Liver (tissue), 9 donors: ENCODE results near the gene RHEB. TPM values are rescaled to one million over a fixed set of nuclear protein-coding genes. Genes with fewer than 3 reads are reported as not detected.

Source experiments
- DNase-seq: peaks from one replicate; pipeline ENCODE4 v3.0.0-alpha.2; 2017; ENCODE audit warnings: low spot score
- H3K27ac ChIP-seq, 2 donors: one replicate each; pipeline ENCODE4 v1.7.0; 2013; ENCODE audit warnings: inconsistent platforms in 2 of 2, low read length in 2 of 2, control low read depth in 1 of 2, low read depth in 1 of 2, mild to moderate bottlenecking in 1 of 2
- H3K27me3 ChIP-seq, 4 donors: one replicate each; pipeline versions ENCODE4 v1.6.1 to v1.7.0; 2013; ENCODE audit warnings: low read length in 3 of 4, inconsistent platforms in 1 of 4, mild to moderate bottlenecking in 1 of 4, moderate library complexity in 1 of 4; ENCODE audit not compliant: control insufficient read depth in 4 of 4, insufficient read depth in 4 of 4
- H3K36me3 ChIP-seq, 4 donors: one replicate each; pipeline versions ENCODE4 v1.6.1 to v1.7.0; 2013; ENCODE audit warnings: low read length in 3 of 4, mild to moderate bottlenecking in 3 of 4, low read depth in 1 of 4, moderate library complexity in 1 of 4; ENCODE audit not compliant: control insufficient read depth in 4 of 4, insufficient read depth in 3 of 4
- H3K4me1 ChIP-seq, 4 donors: one replicate each; pipeline versions ENCODE4 v1.6.1 to v1.7.0; 2013; ENCODE audit warnings: low read length in 3 of 4, mild to moderate bottlenecking in 3 of 4, moderate library complexity in 1 of 4; ENCODE audit not compliant: control insufficient read depth in 4 of 4, insufficient read depth in 4 of 4
- H3K4me3 ChIP-seq, 3 donors: one replicate each; pipeline versions ENCODE4 v1.6.1 to v1.7.0; 2013; ENCODE audit warnings: low read length in 3 of 3, control low read depth in 1 of 3, low read depth in 1 of 3, mild to moderate bottlenecking in 1 of 3
- H3K9ac ChIP-seq, 2 donors: one replicate each; pipeline ENCODE4 v1.7.0; 2013; ENCODE audit warnings: low read length in 2 of 2, mild to moderate bottlenecking in 2 of 2, moderate library complexity in 2 of 2, control low read depth in 1 of 2, low read depth in 1 of 2
- H3K9me3 ChIP-seq, 4 donors: one replicate each; pipeline versions ENCODE4 v1.6.1 to v1.7.0; 2013; ENCODE audit warnings: low read length in 3 of 4; ENCODE audit not compliant: control insufficient read depth in 4 of 4
- EGR1 ChIP-seq, 2 donors: IDR thresholded peaks; 2 replicates each; pipeline ENCODE4 v1.6.1; 2016 to 2018; ENCODE audit warnings: antibody characterized with exemption in 2 of 2, low read depth in 2 of 2
- FOXA1 ChIP-seq: IDR thresholded peaks from 2 replicates; pipeline ENCODE4 v1.6.1; 2016; ENCODE audit warnings: antibody characterized with exemption
- GABPA ChIP-seq, 2 donors: IDR thresholded peaks in 1 of 2; conservative IDR thresholded peaks in 1 of 2; 2 replicates each; pipeline ENCODE4 v1.6.1; 2016; ENCODE audit warnings: antibody characterized with exemption in 2 of 2, mild to moderate bottlenecking in 1 of 2, moderate library complexity in 1 of 2
- HNF4A ChIP-seq, 2 donors: conservative IDR thresholded peaks; 2 replicates each; pipeline ENCODE4 v1.6.1; 2016; ENCODE audit warnings: antibody characterized with exemption in 2 of 2, mild to moderate bottlenecking in 2 of 2
- NR2F2 ChIP-seq: IDR thresholded peaks from 2 replicates; pipeline ENCODE4 v1.6.1; 2016; ENCODE audit warnings: antibody characterized with exemption
- RAD21 ChIP-seq, 2 donors: IDR thresholded peaks; 2 replicates each; pipeline ENCODE4 v1.6.1; 2016; ENCODE audit warnings: antibody characterized with exemption in 2 of 2, mild to moderate bottlenecking in 2 of 2
- RXRA ChIP-seq, 2 donors: IDR thresholded peaks; 2 replicates each; pipeline ENCODE4 v1.6.1; 2017 to 2018; ENCODE audit warnings: antibody characterized with exemption in 2 of 2, mild to moderate bottlenecking in 1 of 2
- SP1 ChIP-seq: IDR thresholded peaks from 2 replicates; pipeline ENCODE4 v1.6.1; 2018; ENCODE audit warnings: antibody characterized with exemption, mild to moderate bottlenecking
- TAF1 ChIP-seq: conservative IDR thresholded peaks from 2 replicates; pipeline ENCODE4 v1.6.1; 2016; ENCODE audit warnings: antibody characterized with exemption, mild to moderate bottlenecking
- YY1 ChIP-seq: IDR thresholded peaks from 2 replicates; pipeline ENCODE4 v1.6.1; 2016; ENCODE audit warnings: antibody characterized with exemption, mild to moderate bottlenecking
- WGBS: extraction: QIAGEN DNeasy Blood & Tissue Kit; methylation state at CpG from one replicate; pipeline ENCODE4 v1.1.7; 2013; 5-methylcytosine and 5-hydroxymethylcytosine counted together
- polyA plus RNA-seq, 2 donors: library from polyadenylated mRNA; stranded (reverse) in 1 of 2; unstranded in 1 of 2; fragments of 200-250 nt in 1 of 2; fragments of >200 nt in 1 of 2; fragmentation: Nextera tagmentation in 1 of 2; extraction: Ambion mirVana in 1 of 2; gene quantifications; one replicate each; pipeline versions ENCODE4 v1.2.1 to v1.2.3, GENCODE V29; 2013 to 2015
- total RNA-seq, 2 donors: library from RNA; depleted of rRNA; stranded (reverse); fragments of >200 nt; gene quantifications; one replicate each; pipeline ENCODE4 v1.2.3, GENCODE V29; 2014
- TF ChIP-seq, protein P1 (sequence below): IDR thresholded peaks from 2 replicates; pipeline ENCODE4 v1.6.1; 2016; ENCODE audit warnings: antibody characterized with exemption
- TF ChIP-seq, protein P2 (sequence below): IDR thresholded peaks from 2 replicates; pipeline ENCODE4 v1.6.1; 2016; ENCODE audit warnings: antibody characterized with exemption
- TF ChIP-seq, protein P3 (sequence below): IDR thresholded peaks from 2 replicates; pipeline ENCODE4 v1.6.1; 2016; ENCODE audit warnings: antibody characterized with exemption, mild to moderate bottlenecking
- donor health status: healthy.
- donor health status: healthy.
- donor health status: healthy.
- donor health status: healthy.
- donor health status: healthy.

RHEB gene
- total and polyA plus RNA-seq, 4 donors = 29.5 to 59.0 (median 36.5) TPM

DNA sequence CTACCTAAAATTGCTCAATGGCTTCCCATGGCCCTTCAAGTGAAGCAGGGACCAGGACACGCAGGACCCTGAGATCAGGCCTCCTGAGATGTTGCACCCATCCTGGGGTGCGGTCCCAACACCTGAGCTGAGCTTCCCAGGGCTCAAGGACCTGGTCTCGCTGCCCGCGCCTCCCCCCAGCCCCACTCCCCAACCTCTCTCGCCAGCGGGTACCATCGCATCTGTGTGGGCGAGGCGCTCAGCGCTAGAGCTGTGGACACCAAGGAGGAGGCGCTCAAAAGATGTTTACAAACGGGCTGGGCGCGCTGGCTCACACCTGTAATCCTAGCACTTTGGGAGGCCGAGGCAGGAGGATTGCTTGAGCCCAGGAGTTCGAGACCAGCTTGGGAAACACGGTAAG is 72.4 kb downstream of the RHEB start (continued):
- no peak for TF ChIP-seq YY1
- TF ChIP-seq EGR1 (IDR thresholded peaks at IDR 0.05; ENCODE audit: low read depth in 2 of 2) = no peak
- no peak for TF ChIP-seq NR2F2
- TF ChIP-seq HNF4A (conservative IDR thresholded peaks at IDR 0.05) = no peak
- TF ChIP-seq, protein P1, sequence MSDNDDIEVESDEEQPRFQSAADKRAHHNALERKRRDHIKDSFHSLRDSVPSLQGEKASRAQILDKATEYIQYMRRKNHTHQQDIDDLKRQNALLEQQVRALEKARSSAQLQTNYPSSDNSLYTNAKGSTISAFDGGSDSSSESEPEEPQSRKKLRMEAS = no peak
- TF ChIP-seq GABPA (IDR thresholded peaks at IDR 0.05 in 1 of 2, conservative IDR thresholded peaks at IDR 0.05 in 1 of 2) = no peak
- no peak for TF ChIP-seq TAF1

DNA sequence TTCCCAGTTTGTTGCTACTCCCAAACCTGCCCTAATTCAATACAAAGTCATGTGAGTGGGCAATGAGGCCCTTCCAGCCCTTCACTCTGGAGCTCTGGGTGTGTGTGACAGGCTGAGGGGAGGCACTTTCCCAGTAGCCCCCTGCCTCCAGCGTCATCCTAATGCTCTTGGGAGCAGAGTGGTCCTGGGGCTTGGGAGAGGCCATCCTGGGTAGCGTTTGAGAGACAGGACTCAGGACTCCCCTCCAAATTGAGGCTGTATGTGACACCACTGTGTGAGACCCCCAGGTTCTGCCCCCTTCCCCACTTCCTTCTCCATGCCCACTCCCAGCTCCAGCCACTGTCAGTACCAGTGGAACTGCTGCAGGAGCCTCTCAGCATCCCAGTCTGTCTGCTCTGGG is 73.3 kb downstream of the RHEB start:
- no peak for DNase-seq

DNA sequence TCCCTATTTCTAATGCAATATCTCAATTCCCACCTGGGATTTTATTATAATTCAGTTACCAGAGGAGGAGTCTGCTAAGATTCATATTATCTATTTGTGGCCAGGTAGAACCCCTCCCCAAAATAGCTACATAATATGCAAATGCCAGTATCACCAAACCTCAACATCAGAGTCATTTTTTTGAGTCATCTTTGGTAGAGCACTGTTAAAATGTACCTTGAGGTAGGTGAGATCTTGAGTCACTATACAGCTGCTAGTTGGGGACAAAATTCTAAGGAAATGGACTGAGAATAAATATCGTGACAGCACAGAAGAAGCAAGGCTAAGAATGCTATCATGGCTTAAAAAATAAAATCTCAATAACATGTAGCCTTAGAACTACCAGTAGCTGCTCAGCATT is 75.1 kb downstream of the RHEB start:
- Histone ChIP-seq H3K9me3 (no peaks in the 10 kb centered on the region), H3K27me3 (no peaks in the 10 kb centered on the region), H3K36me3 (no peaks in the 10 kb centered on the region), H3K4me3 (no peak overlapping the region), H3K4me1 (peaks cover 0 to 3% (median 2%) of the 10 kb centered on the region in 4 donors), H3K27ac (no peak overlapping the region), H3K9ac (no peak overlapping the region)
- 96% methylated on average over 1 of the region's 1 CpG for WGBS
- TF ChIP-seq EGR1 (IDR thresholded peaks at IDR 0.05; ENCODE audit: low read depth in 2 of 2) (no peak), HNF4A (conservative IDR thresholded peaks at IDR 0.05) (no peak), NR2F2 (no peak), SP1 (no peak), FOXA1 (no peak), RXRA (IDR thresholded peaks at IDR 0.05) (no peak), RAD21 (IDR thresholded peaks at IDR 0.05) (no peak)
- TF ChIP-seq, protein P2, sequence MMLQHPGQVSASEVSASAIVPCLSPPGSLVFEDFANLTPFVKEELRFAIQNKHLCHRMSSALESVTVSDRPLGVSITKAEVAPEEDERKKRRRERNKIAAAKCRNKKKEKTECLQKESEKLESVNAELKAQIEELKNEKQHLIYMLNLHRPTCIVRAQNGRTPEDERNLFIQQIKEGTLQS = no peak
- no peak for DNase-seq

More for the DNA sequence above, 73.3 kb downstream of the RHEB start:
- Histone ChIP-seq H3K4me3 (no peak overlapping the region), H3K9ac (no peak overlapping the region), H3K27ac (no peak overlapping the region), H3K27me3 (no peaks in the 10 kb centered on the region), H3K4me1 (peaks cover 0 to 2% (median 0%) of the 10 kb centered on the region in 4 donors), H3K9me3 (no peaks in the 10 kb centered on the region), H3K36me3 (no peaks in the 10 kb centered on the region)
- WGBS = 92% methylated on average over 2 of the region's 2 CpGs
- no peak for TF ChIP-seq EGR1 (IDR thresholded peaks at IDR 0.05; ENCODE audit: low read depth in 2 of 2)
- TF ChIP-seq SP1 = no peak
- TF ChIP-seq, protein P3, sequence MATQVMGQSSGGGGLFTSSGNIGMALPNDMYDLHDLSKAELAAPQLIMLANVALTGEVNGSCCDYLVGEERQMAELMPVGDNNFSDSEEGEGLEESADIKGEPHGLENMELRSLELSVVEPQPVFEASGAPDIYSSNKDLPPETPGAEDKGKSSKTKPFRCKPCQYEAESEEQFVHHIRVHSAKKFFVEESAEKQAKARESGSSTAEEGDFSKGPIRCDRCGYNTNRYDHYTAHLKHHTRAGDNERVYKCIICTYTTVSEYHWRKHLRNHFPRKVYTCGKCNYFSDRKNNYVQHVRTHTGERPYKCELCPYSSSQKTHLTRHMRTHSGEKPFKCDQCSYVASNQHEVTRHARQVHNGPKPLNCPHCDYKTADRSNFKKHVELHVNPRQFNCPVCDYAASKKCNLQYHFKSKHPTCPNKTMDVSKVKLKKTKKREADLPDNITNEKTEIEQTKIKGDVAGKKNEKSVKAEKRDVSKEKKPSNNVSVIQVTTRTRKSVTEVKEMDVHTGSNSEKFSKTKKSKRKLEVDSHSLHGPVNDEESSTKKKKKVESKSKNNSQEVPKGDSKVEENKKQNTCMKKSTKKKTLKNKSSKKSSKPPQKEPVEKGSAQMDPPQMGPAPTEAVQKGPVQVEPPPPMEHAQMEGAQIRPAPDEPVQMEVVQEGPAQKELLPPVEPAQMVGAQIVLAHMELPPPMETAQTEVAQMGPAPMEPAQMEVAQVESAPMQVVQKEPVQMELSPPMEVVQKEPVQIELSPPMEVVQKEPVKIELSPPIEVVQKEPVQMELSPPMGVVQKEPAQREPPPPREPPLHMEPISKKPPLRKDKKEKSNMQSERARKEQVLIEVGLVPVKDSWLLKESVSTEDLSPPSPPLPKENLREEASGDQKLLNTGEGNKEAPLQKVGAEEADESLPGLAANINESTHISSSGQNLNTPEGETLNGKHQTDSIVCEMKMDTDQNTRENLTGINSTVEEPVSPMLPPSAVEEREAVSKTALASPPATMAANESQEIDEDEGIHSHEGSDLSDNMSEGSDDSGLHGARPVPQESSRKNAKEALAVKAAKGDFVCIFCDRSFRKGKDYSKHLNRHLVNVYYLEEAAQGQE = no peak
- no peak for TF ChIP-seq TAF1
